ENCODE results near the gene SPATA21.
"Not testable (repeated sequence)": the region's sequence is repeated elsewhere in the genome, so short reads cannot be mapped to it uniquely, and the experiment has no call there.

SPATA21 gene

DNA sequence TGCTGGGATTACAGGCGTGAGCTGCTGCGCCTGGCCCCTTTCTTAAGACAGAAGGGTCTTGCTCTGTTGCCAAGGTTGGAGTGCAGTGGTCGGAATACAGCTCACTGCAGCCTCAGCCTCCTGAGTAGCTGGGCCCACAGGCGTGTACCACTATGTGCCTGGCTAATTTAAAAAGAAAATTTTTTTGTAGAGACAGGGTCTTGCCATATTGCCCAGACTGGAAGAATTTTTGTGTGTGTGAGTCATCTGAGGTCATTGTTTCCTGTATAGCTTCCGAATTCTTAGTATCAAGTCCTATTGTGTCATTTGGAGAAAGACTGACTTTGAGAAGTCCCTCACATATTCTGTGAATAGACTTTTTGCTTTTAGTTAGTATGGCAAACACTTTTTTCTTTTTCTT is 65.5 kb downstream of the SPATA21 start:
- Mint-ChIP-seq H3K9me3 (no peaks in the 10 kb centered on the region), H3K36me3 (ENCODE audit: low read depth) (peaks cover 32% of the 10 kb centered on the region), H3K4me1 (peaks cover 57% of the 10 kb centered on the region), H3K27ac (no peak overlapping the region), H3K27me3 (ENCODE audit: low read depth, poor library complexity) (peaks cover 3% of the 10 kb centered on the region), H3K4me3 (no peak overlapping the region)
- DNase-seq: no peak
- TF ChIP-seq, protein P1, sequence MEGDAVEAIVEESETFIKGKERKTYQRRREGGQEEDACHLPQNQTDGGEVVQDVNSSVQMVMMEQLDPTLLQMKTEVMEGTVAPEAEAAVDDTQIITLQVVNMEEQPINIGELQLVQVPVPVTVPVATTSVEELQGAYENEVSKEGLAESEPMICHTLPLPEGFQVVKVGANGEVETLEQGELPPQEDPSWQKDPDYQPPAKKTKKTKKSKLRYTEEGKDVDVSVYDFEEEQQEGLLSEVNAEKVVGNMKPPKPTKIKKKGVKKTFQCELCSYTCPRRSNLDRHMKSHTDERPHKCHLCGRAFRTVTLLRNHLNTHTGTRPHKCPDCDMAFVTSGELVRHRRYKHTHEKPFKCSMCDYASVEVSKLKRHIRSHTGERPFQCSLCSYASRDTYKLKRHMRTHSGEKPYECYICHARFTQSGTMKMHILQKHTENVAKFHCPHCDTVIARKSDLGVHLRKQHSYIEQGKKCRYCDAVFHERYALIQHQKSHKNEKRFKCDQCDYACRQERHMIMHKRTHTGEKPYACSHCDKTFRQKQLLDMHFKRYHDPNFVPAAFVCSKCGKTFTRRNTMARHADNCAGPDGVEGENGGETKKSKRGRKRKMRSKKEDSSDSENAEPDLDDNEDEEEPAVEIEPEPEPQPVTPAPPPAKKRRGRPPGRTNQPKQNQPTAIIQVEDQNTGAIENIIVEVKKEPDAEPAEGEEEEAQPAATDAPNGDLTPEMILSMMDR (IDR thresholded peaks at IDR 0.05): no peak

DNA sequence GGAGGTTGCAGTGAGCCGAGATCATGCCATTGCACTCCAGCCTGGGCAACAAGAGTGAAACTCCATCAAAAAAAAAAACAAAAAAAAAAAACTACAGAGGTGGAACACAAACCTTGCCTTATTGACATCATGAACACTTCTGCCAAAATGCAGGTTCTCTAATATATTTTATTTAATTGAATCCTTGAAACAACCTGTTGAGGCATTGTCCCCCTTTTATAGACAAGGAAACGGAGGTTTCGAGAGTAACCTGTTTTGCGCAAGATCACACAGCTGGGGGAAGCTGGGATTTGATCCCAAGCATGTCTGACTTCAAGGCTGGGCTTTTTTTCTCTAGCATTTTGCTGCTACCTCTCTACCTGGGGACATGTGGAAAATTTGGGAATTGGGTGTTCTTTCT is 67.4 kb downstream of the SPATA21 start:
- Mint-ChIP-seq H3K4me3 (no peak overlapping the region), H3K27ac (no peak overlapping the region), H3K36me3 (ENCODE audit: low read depth) (peaks cover 26% of the 10 kb centered on the region), H3K4me1 (peaks cover 41% of the 10 kb centered on the region), H3K9me3 (no peaks in the 10 kb centered on the region), H3K27me3 (ENCODE audit: low read depth, poor library complexity) (peaks cover 5% of the 10 kb centered on the region)
- TF ChIP-seq, protein P1 (IDR thresholded peaks at IDR 0.05): no peak
- no peak for DNase-seq

DNA sequence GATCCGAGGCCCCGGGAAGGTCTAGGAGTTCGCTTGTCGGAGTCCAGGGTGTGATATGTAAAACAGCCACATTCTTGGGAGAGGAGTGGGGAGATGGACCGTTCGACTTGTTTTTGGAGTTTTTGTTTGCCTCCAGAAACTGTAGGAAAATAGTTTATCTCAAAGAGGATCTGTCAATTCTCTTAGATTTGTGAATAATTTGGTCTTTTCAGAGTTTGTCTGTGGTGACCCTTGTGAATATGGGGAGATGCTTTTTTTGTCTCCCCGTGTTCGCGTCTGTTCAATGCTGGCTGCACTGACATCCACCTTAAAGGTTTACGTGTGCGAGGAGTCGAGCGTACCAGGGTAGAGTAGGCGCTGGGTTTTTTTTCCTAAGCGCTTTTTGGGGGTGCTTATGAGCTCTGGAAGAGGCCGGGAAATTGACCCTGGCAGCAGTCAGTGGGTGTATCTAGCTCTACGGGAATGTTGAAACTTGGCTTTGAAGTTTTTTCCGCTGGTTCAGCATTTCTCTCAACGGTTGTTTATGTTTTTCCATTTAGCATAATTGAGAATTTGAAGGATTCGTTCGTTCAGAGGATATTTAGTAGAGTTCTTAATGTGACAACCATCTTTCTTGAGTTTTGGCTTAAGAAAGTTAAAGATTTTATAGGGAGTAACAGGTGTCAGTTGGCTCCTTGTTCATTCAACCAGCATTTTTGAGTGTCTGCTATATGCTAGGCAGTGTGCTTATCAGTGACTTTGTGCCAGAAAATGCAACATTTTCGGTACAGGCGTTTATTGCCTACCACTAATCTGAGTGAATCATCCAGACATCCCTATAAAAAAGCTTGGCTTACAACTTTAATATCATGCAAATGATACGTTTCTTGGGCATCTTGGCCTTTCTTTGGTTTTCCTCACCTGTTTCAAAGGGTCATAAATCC is 69.0 kb downstream of the SPATA21 start:
- DNase-seq: no peak
- H3K27me3 Mint-ChIP-seq (ENCODE audit: low read depth, poor library complexity): peaks cover 13% of the 10 kb centered on the region
- peak overlapping the region; percentile 93 for H3K4me3 Mint-ChIP-seq
- TF ChIP-seq, protein P1 (IDR thresholded peaks at IDR 0.05): no peak
- H3K36me3 Mint-ChIP-seq (ENCODE audit: low read depth): peaks cover 15% of the 10 kb centered on the region
- H3K4me1 Mint-ChIP-seq: peaks cover 30% of the 10 kb centered on the region
- H3K9me3 Mint-ChIP-seq: no peaks in the 10 kb centered on the region
- H3K27ac Mint-ChIP-seq: peak overlapping the region; percentile 98

DNA sequence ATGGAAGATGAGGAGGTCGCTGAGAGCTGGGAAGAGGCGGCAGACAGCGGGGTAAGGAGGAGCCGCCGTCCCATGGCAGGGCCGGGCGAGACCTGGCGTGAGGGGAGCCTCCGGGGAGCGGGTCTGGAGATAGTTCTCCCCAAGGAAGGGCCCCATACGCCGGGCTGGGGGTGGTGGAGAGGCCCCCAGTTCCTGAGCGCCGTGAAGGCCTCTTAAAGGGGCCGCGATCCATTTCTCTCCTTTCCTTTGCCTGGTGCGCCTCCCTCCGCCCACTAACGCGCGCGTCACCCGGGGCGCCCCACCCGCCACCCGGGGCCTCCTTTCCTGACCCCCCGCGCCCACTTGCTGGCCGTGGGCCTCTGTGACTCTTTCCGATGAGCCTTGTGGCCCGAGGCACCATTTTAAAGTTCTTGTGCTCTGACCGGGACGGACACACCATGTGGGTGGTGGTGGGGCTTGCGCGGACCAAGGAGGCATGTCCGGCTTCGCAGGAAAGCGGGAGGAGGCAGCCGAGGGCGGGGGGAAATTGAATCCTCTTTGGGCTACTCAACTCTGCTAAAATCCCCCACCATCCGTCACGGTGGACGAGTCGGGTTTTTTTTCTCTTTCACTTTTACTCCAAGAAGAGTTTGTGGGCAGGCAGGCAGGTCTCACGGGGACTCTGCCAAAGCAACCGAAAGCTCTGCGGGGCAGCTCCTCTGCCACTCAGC is 69.8 kb downstream of the SPATA21 start:
- peaks cover 8% of the 10 kb centered on the region for H3K36me3 Mint-ChIP-seq (ENCODE audit: low read depth)
- TF ChIP-seq, protein P1 (IDR thresholded peaks at IDR 0.05): no peak
- H3K9me3 Mint-ChIP-seq: no peaks in the 10 kb centered on the region
- H3K27ac Mint-ChIP-seq: peak overlapping the region; percentile 98
- peak overlapping the region; percentile 93 for H3K4me3 Mint-ChIP-seq
- H3K4me1 Mint-ChIP-seq: peaks cover 23% of the 10 kb centered on the region
- DNase-seq: peak; percentile 78
- H3K27me3 Mint-ChIP-seq (ENCODE audit: low read depth, poor library complexity): peaks cover 13% of the 10 kb centered on the region

DNA sequence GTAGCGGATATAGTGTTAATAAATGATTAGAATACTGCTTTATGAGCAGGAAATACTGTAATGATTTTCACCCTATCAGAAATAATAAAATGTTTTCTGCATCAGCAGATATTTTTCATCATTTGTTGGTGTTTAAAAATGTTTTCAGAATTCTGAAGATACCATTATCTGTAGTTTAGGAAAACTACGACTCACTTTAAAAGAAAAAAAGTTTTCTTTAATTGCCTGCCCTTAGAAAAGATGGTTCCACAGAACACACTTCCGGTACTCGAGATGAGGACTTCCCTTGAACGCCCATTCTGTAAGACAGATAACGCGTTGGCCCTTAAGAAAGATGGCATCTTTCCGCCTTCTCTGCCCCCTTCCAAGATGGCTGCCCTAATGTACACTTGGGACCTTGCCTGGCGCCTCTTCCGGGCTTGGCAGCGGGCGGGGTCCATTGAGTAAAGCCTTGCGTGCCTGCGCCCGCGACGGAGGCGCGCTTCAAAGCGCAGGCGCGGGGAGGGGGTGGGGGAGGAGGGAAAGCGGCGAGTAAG is 70.4 kb downstream of the SPATA21 start, which contains the start of gene SZRD1:
Gene SZRD1, plus strand, starts transcription at position 521 of the 536 bp plus-strand sequence. CDS start 16 bp downstream, outside the sequence.
- Mint-ChIP-seq H3K36me3 (ENCODE audit: low read depth) (peaks cover 2% of the 10 kb centered on the region), H3K4me3 (peak within 1 kb of the TSS; percentile 93), H3K27me3 (ENCODE audit: low read depth, poor library complexity) (peaks cover 13% of the 10 kb centered on the region), H3K9me3 (no peaks in the 10 kb centered on the region), H3K27ac (peak within 1 kb of the TSS; percentile 98), H3K4me1 (peaks cover 22% of the 10 kb centered on the region)
- peak; percentile 91 for DNase-seq
- TF ChIP-seq, protein P1 (IDR thresholded peaks at IDR 0.05): no peak

DNA sequence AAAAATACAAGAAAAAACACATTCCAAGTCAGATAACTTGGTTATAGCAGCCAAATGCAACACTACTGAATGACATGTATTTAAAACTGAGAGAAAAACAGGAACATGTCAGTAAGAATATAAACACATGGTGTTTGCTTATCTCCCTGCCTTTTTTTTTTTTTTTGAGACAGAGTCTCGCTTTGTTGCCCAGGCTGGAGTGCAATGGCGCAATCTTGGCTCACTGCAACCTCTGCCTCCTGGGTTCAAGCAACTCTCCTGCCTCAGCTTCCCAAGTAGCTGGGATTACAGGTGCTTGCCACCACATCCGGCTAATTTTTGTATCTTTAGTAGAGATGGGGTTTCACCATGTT is 72.1 kb downstream of the SPATA21 start:
- not testable (repeated sequence) for DNase-seq; H3K4me3 Mint-ChIP-seq; H3K27ac Mint-ChIP-seq; H3K36me3 Mint-ChIP-seq (ENCODE audit: low read depth); H3K9me3 Mint-ChIP-seq
- peaks cover 13% of the 10 kb centered on the region for H3K27me3 Mint-ChIP-seq (ENCODE audit: low read depth, poor library complexity)
- peaks cover 22% of the 10 kb centered on the region for H3K4me1 Mint-ChIP-seq
